ENCODE results near the gene RBM24. TPM values are rescaled to one million over a fixed set of nuclear protein-coding genes. Genes with fewer than 3 reads are reported as not detected.
A peak's percentile ranks its signal among the peaks of the same experiment; 100 is the strongest.

RBM24 gene
- 0.33 TPM in 1 of 2 replicates, not detected in the other for total RNA-seq (2014; rRNA removed; shearing (Covaris generic); ENCODE audit: low replicate concordance)

DNA sequence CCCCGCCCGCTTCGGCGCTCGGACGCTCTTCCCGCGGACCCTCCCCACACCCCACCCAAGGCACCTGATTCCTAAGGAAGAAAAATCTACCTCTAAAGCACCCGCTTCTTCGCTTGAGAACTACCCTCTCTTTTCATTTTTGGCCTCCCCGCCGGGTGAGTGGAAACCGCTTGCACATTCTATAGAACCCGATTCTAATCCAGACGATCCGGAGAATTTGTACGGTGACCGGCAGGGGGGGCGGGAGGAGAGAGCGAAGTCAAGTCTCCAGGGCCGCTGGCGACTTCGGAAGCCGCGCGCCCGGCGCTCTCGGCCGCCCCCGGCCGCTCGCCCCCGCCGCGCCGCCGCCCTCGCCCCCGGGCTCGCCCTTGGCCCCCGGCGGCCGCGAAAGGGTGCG lies at the start of gene RBM24:
Gene RBM24, plus strand, starts transcription at position 262 of the 397 bp plus-strand sequence. CDS start 221 bp downstream, outside the sequence.
- no peaks in the 10 kb centered on the region for H3K36me3 ChIP-seq

DNA sequence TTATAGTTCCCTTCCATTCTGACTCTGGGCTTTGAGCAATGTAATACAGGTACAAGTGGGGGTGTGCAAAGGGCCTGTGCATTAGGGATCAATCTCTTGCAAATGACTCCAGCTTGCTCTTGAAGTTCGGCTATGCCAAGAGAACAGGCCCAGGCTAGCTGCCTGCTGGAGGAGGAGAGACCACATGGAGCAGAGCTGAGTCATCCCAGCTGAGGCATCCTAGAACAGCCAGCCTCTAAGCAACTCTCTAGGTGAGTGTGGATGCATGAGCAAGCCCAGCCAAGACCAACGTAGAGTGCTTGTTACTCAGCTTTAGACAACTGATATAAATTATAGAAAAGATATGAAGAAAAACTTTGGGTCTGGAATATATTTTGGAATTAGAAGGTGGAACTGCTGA lies 47.6 kb upstream of the RBM24 start:
- DNase-seq: peak; percentile 29
- Histone ChIP-seq H3K4me3 (no peak overlapping the region), H3K27me3 (no peaks in the 10 kb centered on the region), H3K9me3 (no peaks in the 10 kb centered on the region), H3K36me3 (no peaks in the 10 kb centered on the region)

More for the DNA sequence above, at the start of gene RBM24:
- DNase-seq: peak; percentile 60
- Histone ChIP-seq H3K4me3 (peak within 1 kb of the TSS; percentile 49), H3K27me3 (no peaks in the 10 kb centered on the region), H3K9me3 (no peaks in the 10 kb centered on the region)

DNA sequence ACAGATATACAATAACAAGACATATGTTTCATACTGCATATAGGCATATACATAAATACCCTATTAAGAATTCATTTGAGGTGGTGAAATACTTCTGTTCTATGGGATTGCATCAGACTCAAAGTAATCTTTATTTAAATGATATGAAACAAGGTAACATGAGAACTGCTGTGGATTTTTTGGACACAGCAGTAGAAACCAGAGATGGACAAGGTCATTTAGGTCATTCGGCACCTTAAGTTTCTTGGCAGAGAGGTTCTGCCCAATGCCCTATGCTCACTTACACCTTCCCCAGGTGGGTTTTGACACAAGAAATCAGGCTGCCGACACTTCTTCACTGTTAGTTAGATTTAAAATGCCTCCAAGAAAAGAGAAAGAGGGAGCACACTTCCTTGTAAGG lies 43.9 kb upstream of the RBM24 start:
- DNase-seq: no peak
- no peaks in the 10 kb centered on the region for H3K36me3 ChIP-seq
- H3K4me3 ChIP-seq: no peak overlapping the region
- no peaks in the 10 kb centered on the region for H3K27me3 ChIP-seq
- H3K9me3 ChIP-seq: 0 out of 2 replicates have a peak, but pooled peaks cover 7% of the 10 kb centered on the region

DNA sequence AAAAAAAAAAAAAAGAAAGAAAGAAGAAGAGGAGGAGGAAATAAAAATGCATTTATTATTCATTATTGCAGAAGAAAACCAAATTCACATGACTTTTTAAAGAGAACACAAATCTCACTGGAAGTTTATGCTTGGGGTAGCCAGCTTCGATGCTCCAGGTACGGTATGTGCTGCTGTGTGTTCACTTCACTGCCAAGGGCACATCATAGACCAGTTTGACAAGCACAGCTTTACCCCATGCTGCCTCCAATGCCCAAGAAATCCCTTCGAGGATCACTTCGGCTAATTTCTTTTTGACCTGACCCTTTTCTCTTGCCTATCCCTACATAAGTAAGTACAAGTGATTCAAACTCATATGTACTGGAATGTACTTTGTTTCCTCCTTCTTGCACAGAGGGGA lies 41.9 kb upstream of the RBM24 start:
- DNase-seq: no peak
- H3K4me3 ChIP-seq: no peak overlapping the region

DNA sequence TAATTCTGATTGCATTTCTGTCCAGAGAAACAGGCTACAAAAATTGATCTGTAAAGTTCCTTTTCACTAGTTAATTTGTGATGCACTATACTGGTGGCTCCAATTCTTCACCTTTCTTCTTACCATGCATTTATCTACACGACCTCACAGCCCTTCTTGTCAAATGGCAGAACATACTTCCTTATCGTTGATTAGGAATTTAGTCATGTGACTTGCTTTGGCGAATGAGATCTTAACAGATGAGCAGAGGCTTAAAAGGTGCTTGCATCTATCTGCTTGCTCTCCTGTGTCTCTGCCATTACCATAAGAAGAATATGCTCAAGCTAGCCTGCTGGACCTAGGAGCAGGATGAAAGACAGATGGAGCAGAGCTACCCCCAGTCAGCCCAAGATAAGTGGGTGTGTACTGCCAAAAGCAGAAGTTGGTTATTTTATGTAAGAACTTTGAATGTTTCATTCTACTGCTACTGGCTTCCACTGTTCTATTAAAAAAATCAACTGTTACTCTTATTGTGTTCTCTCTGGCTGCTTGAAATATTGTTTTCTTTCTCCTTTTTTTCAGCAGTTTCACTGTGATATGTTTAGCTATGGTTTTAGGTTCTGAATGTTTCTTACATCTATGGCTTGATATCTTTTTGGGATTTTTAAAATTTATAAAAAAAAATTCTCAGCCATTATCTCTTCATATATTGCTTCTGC lies 40.2 kb upstream of the RBM24 start:
- Histone ChIP-seq H3K27me3 (no peaks in the 10 kb centered on the region), H3K36me3 (no peaks in the 10 kb centered on the region), H3K9me3 (0 out of 2 replicates have a peak, but pooled peaks cover 7% of the 10 kb centered on the region), H3K4me3 (no peak overlapping the region)
- DNase-seq: no peak

More for the DNA sequence above, 41.9 kb upstream of the RBM24 start:
- H3K36me3 ChIP-seq: no peaks in the 10 kb centered on the region
- H3K27me3 ChIP-seq: no peaks in the 10 kb centered on the region
- H3K9me3 ChIP-seq: 0 out of 2 replicates have a peak, but pooled peaks cover 7% of the 10 kb centered on the region

DNA sequence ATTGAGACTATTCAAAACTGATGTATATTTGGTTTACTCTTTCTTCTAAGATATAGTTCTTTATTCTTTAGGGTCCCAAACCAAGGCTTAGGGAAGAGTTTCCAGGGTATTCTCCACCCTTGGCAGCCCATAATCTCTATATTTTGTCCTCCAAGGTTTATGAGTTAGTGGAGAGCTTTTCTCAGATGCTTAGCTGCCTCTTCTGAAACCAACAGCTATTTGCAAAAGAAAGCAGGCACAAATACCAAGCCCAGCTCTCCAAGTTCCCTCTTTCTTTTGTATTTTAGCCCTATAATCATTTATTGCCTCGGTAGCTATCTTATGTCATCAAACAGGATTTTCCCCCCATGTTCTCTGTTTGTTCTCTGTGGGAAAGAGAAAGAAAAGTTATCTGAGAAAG lies 39.1 kb upstream of the RBM24 start:
- Histone ChIP-seq H3K36me3 (no peaks in the 10 kb centered on the region), H3K9me3 (0 out of 2 replicates have a peak, but pooled peaks cover 7% of the 10 kb centered on the region), H3K27me3 (no peaks in the 10 kb centered on the region), H3K4me3 (no peak overlapping the region)
- no peak for DNase-seq

DNA sequence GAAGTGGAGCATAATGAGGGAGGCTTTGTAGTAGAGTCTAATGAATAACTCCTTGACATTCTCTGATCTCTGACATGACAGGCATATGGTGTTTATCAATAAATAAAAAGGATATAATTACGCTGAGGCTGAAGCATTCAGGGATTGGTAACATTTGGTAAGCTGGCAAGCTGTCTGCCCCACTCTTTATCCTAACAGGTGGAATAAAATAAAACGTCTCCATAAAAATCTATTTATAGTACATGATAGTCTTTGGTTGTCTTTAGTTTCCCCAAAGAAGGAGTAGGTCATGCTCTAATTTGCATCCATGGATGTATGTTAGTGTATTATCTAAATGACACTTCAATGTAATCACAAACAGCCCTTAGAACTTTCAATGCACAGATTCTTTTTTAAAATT lies 30.9 kb upstream of the RBM24 start:
- Histone ChIP-seq H3K9me3 (no peaks in the 10 kb centered on the region), H3K27me3 (no peaks in the 10 kb centered on the region), H3K4me3 (no peak overlapping the region), H3K36me3 (no peaks in the 10 kb centered on the region)
- DNase-seq: no peak

DNA sequence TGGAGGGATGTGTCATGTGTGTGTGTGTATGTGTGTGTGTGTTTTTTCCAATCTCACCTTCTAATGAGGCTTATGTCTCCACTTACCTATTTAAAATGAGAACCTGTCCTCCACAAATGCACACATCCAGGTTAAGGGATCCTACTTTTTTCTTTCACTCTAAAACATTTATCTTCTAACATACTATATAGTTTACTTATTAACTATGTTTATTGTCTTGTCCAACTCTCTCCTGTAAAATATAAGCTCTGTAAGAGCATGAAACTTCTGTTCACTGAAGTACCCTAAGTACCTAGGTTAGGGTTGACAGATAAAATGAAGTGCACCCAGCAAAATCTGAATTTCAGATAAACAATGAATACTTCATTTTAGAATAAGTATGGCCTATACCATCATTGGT lies 29.2 kb upstream of the RBM24 start:
- Histone ChIP-seq H3K27me3 (no peaks in the 10 kb centered on the region), H3K4me3 (no peak overlapping the region), H3K36me3 (no peaks in the 10 kb centered on the region), H3K9me3 (no peaks in the 10 kb centered on the region)
- DNase-seq: no peak

DNA sequence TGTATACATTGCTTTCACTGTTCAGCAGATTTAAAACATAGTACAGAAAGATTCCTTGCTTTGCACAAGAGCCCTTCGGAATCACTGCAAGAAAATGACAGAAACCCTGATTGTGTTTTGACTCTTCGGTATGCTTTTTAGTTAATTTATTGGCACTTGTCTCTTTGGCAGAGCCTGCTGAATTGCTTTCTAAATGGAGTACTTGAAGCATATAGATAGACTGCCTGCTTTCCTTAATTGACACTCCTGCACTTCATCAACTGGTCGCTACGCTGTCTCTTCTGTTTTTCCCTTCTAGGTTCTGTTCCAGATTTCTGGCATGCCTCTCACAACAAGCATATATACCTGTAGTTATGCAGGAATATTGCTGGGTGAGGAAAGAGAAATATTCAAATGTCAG lies 22.4 kb upstream of the RBM24 start:
- H3K27me3 ChIP-seq: no peaks in the 10 kb centered on the region
- no peaks in the 10 kb centered on the region for H3K36me3 ChIP-seq
- DNase-seq: no peak
- H3K4me3 ChIP-seq: no peak overlapping the region
- no peaks in the 10 kb centered on the region for H3K9me3 ChIP-seq

DNA sequence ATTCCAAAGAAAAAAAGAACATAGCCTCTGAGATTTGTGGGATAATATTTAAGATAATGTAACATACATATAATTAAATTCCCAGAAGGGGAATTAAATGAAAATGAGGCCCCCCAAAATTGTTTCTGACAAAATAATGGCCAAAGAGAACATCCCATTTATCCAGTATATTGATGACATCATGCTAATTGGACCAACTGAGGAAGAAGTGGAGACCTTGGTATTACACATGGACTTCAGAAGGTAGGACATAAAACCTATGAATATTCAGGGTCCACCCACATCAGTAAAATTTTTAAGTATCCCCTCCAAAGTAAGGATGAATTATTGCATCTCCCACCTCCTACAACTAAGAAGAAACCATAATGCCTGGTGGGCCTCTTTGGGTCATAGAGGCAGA lies 15.6 kb upstream of the RBM24 start:
- H3K4me3 ChIP-seq: no peak overlapping the region
- no peaks in the 10 kb centered on the region for H3K36me3 ChIP-seq
- no peaks in the 10 kb centered on the region for H3K27me3 ChIP-seq
- H3K9me3 ChIP-seq: no peaks in the 10 kb centered on the region
- no peak for DNase-seq

DNA sequence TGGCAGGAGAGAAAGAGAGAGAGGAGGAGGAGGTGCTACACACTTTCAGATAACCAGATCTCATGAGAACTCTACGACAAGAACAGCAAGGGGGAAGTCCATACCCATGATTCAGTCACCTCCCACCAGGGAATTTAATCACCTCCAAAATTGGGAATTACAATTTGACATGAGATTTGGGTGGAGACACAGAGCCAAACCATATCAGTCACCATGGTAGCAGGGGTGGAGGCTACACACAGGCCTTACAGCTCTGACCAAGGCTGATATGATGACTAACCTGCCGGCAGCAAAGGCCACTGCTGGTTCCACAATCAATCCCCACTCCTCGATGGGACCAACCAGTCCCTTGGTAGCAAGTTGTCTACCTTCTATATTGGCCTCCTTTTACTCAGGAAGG lies 13.6 kb upstream of the RBM24 start:
- DNase-seq: no peak

DNA sequence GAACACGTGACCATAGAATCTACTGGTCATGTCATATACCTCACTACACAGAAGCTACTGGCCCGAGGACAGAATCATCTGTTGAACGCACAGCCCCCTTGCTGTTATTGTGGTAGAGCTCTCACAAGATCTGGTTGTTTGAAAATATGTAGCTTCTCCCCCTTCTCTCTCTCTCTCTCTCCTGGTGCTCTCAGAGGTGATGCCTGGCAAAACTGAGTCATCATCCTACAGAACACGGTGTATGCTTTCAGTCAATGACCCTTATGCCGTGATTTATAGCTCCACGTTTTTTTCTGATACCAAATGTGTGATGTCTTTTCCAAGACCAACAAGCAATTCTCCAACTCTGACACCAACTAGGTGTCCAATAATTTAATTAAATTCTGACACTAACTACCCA lies 13.0 kb upstream of the RBM24 start:
- Histone ChIP-seq H3K27me3 (no peaks in the 10 kb centered on the region), H3K4me3 (no peak overlapping the region), H3K9me3 (no peaks in the 10 kb centered on the region), H3K36me3 (no peaks in the 10 kb centered on the region)
- DNase-seq: no peak

More for the DNA sequence above, 13.6 kb upstream of the RBM24 start:
- no peaks in the 10 kb centered on the region for H3K9me3 ChIP-seq
- H3K36me3 ChIP-seq: no peaks in the 10 kb centered on the region
- no peaks in the 10 kb centered on the region for H3K27me3 ChIP-seq
- no peak overlapping the region for H3K4me3 ChIP-seq

DNA sequence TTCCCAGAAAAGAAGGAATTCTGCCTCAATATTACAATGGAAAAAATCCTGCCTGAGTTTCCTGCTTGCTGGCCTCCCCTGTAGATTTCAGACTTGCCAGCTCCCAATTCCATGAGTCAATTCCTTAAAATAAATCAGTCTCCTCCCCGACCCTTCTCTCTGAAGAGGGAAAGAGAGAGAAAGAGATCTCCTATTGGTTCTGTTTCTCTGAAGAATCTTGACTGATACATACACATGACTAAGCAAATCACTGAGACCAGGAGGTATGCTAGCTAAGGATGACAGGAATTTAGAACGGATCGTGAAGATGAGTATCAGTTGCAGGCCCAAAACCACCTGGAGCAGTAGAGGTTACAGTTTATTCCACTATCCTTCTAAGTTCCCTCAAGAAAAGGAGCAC lies 11.3 kb upstream of the RBM24 start:
- Histone ChIP-seq H3K4me3 (no peak overlapping the region), H3K27me3 (no peaks in the 10 kb centered on the region), H3K36me3 (no peaks in the 10 kb centered on the region), H3K9me3 (no peaks in the 10 kb centered on the region)
- no peak for DNase-seq

DNA sequence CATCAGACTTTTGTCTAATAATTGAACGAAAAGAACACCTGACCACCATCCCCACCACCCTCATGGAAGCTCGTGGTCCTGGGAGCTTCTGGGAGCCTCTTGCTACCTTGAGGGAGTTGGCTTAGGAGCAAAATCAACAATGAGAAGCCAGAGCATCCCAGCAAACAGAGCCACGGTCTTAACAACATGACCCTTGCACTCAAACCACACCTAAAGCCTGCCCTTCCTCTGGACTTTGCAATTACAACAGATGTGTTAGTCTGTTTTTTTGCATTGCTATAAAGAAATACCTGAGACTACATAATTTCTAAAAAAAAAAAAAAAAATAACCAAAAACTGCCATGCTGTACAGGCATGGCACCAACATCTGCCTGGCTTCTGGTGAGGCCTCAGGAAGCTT lies 9.5 kb upstream of the RBM24 start:
- no peaks in the 10 kb centered on the region for H3K9me3 ChIP-seq
- no peaks in the 10 kb centered on the region for H3K27me3 ChIP-seq
- H3K36me3 ChIP-seq: no peaks in the 10 kb centered on the region
- no peak for DNase-seq
- H3K4me3 ChIP-seq: no peak overlapping the region

DNA sequence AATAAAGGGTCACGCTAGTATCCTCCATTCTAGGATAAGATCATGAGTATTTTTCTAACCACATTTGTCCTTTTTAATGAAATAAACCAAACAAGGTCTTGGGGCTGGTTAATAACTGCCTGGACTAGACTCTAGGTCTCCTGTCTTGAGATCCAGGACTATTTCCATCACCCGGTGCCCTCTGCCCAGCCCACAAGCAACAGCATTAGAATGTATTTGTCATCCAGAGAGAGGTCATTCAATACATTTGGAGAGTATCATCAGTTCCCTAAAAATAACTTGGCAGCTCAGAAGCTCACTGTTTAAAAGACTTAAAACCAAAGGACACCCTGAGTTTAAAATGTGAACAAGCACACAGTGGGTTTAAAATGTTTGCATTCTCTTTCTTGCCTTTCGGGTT lies 4.4 kb upstream of the RBM24 start:
- no peaks in the 10 kb centered on the region for H3K27me3 ChIP-seq

DNA sequence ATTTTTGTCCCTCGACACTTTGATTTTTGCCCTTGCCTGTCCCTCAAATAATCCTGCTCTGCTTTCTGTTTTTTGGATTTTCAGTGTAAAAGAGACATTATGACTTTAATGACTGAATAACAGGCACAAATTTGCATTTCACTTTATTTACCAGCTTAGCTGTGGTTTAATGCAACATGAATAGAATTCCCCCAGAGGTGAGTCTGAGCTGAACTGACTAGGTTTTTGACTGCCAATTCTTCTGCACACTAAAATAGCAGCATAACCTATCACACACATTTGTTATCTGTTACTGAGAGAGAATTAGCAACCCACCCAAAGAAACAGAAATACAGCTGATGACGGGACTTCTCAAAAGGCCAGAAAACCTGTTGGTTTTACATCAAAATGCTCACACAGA lies 3.9 kb upstream of the RBM24 start:
- H3K9me3 ChIP-seq: no peaks in the 10 kb centered on the region
- no peak overlapping the region for H3K4me3 ChIP-seq
- no peaks in the 10 kb centered on the region for H3K36me3 ChIP-seq
- no peaks in the 10 kb centered on the region for H3K27me3 ChIP-seq
- DNase-seq: no peak

More for the DNA sequence above, 4.4 kb upstream of the RBM24 start:
- no peaks in the 10 kb centered on the region for H3K9me3 ChIP-seq
- DNase-seq: peak; percentile 59
- no peak overlapping the region for H3K4me3 ChIP-seq
- H3K36me3 ChIP-seq: no peaks in the 10 kb centered on the region

DNA sequence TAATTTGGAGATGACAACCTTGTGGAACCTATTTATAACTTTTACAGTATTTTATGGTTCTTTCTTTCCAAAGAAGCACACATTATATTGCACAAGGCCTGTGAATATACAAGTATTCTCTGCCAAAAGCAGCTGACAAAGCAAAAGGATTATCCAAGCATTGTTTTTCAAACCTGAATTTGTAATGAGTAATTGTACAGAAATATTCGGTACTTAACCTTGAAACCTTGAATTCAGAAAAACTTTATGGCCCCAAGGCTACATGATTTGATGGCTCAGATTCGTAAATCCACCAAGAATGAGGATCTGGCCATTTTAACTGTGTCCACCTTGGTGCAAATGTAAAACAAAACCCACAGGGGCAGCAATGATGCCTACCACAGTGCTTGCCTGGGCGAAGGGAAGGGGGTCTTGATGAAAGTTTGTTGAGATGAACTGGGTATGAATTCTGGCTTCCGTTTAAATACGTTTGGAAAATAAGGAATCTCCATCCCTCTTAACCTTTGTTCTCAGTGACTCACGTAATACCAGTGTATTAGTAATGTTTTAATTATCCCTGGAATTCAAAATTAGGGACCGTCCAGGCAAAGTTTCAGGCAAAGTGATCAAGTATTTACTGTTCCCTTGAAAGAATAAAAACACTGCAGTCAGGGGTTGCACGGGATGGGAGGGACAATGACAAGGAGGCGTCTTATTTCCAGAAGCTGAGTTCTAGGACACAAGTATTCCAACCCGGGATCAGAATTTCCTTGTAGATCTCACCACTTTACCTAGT lies 2.7 kb upstream of the RBM24 start:
- Histone ChIP-seq H3K27me3 (no peaks in the 10 kb centered on the region), H3K36me3 (no peaks in the 10 kb centered on the region), H3K9me3 (no peaks in the 10 kb centered on the region), H3K4me3 (no peak overlapping the region)
- no peak for DNase-seq

DNA sequence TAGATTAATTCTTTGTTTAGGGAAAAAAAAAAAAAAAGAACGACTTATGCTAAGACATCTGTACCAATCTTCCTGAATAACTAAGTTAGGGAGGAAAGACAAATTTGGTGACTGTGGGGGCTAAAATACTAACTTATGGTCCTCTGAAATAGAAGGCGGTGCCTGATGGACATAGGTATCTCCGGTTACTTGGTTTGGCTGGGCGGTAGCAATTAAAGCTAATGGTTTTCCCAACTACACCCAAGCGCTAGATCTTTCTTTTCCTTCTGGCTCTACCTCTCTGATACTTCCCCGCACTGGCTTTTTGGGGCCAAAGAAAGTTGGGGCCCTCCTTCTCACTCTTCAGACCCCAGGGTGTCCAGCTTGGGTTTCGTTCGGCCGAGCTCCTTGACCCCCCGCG lies 1.0 kb upstream of the RBM24 start:
- Histone ChIP-seq H3K27me3 (no peaks in the 10 kb centered on the region), H3K36me3 (no peaks in the 10 kb centered on the region), H3K4me3 (no peak overlapping the region), H3K9me3 (no peaks in the 10 kb centered on the region)
- DNase-seq: no peak
